Thoracic aorta (tissue), 2 donors: ENCODE data around the gene TMEM156. TPM values are rescaled to one million over a fixed set of nuclear protein-coding genes. Genes with fewer than 3 reads are reported as not detected.

Experiments used
- ATAC-seq: fragments of 150-250 bp; one replicate; pipeline ENCODE4 v1.8.0; 2017; ENCODE audit warnings: low read depth; ENCODE audit not compliant: insufficient number of reproducible peaks, low FRiP score
- DNase-seq: peaks from one replicate; pipeline ENCODE4 v3.0.0-alpha.2; 2020; ENCODE audit warnings: low spot score
- H3K27ac ChIP-seq, 2 donors: fragments of 200-600 bp; sonication (generic); 1 replicate in 1 of 2; 2 replicates in 1 of 2; pipeline ENCODE4 v1.5.1; 2016; ENCODE audit warnings: mild to moderate bottlenecking in 2 of 2, moderate library complexity in 2 of 2
- H3K27me3 ChIP-seq: fragments of 200-600 bp; sonication (generic); replicated peaks from 2 replicates; pipeline ENCODE4 v1.6.0; 2016; ENCODE audit warnings: mild to moderate bottlenecking; ENCODE audit not compliant: insufficient read depth
- H3K36me3 ChIP-seq: fragments of 200-600 bp; sonication (generic); one replicate; pipeline ENCODE4 v1.5.1; 2016
- H3K4me1 ChIP-seq, 2 donors: fragments of 200-600 bp; sonication (generic); 1 replicate in 1 of 2; 2 replicates in 1 of 2; pipeline versions ENCODE4 v1.5.1 to v1.6.0; 2016; ENCODE audit warnings: low read depth in 2 of 2, mild to moderate bottlenecking in 1 of 2; ENCODE audit not compliant: control insufficient read depth in 1 of 2
- H3K4me3 ChIP-seq: fragments of 200-600 bp; sonication (generic); 2 replicates; pipeline ENCODE4 v1.5.1; 2016; ENCODE audit warnings: mild to moderate bottlenecking
- H3K9me3 ChIP-seq: fragments of 200-600 bp; sonication (generic); 2 replicates; pipeline ENCODE4 v1.5.1; 2016
- total RNA-seq, 2 donors: library from RNA; depleted of rRNA; stranded (reverse); fragments of >200 nt; gene quantifications; one replicate each; pipeline versions ENCODE4 v1.1.0 to v1.2.3, GENCODE V29; 2016
- TF ChIP-seq, protein P1 (sequence below): fragments of 200-600 bp; sonication (generic); IDR thresholded peaks from one replicate; pipeline ENCODE4 v1.5.1; 2019; ENCODE audit warnings: antibody characterized with exemption

The TMEM156 gene
- total RNA-seq, 2 donors from 2014 or later = not detected

DNA sequence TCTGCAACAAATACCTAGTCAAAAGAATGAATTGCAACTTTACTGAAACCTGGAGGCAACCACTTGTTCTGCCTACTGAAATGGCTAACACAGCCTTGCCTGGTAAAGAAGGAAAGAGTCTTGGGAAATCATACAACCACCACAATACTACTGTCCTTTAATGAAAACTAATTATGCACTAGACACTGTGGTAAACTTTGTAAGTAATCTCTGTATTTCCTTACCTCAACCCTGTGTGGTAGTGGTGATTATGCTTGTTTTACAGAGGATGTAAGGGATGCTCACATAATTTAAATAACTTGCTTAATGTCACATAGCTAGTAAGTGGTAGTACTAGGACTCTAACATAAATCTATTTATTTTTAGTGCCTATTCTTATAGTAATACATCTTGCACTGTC is 44.7 kb downstream of the TMEM156 start:
- no peaks in the 10 kb centered on the region for H3K36me3 ChIP-seq
- no peaks in the 10 kb centered on the region for H3K4me1 ChIP-seq
- H3K4me3 ChIP-seq = no peak overlapping the region
- no peaks in the 10 kb centered on the region for H3K9me3 ChIP-seq
- TF ChIP-seq, protein P1, sequence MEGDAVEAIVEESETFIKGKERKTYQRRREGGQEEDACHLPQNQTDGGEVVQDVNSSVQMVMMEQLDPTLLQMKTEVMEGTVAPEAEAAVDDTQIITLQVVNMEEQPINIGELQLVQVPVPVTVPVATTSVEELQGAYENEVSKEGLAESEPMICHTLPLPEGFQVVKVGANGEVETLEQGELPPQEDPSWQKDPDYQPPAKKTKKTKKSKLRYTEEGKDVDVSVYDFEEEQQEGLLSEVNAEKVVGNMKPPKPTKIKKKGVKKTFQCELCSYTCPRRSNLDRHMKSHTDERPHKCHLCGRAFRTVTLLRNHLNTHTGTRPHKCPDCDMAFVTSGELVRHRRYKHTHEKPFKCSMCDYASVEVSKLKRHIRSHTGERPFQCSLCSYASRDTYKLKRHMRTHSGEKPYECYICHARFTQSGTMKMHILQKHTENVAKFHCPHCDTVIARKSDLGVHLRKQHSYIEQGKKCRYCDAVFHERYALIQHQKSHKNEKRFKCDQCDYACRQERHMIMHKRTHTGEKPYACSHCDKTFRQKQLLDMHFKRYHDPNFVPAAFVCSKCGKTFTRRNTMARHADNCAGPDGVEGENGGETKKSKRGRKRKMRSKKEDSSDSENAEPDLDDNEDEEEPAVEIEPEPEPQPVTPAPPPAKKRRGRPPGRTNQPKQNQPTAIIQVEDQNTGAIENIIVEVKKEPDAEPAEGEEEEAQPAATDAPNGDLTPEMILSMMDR = no peak
- DNase-seq = no peak
- H3K27ac ChIP-seq = no peak overlapping the region
- H3K27me3 ChIP-seq = no peaks in the 10 kb centered on the region
- ATAC-seq = no peak

DNA sequence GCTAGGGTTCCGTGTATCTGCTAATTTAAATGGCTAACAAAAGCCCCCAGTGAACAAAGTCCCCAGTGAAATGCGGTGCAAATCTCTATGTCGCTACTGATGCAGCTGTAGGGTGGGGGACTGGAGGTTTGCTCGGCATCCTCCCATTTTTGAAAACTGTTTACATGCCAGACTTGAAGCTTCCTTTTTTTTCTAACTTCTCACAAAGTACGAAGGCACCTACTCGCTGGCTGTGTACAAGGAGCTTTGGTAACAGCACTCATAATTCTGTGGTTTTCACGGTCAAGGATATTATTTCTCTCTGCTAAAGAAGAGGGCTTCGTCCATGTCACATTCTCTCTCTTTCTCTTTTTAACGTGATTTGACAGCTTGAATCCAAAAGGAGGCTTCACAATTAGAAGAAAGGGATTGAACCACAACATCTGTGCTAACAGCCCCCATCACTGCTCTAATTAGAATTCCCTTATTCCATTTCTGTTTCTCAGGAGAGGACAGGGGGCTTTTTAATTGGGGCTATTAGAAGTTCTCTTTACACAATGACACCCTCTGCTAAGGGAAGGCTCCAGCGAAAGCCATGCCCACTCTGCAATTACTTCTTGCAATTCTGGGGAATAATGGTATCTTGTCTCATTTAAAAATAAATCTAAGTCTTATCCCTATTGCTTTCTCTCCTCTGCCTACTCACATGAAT is 46.7 kb downstream of the TMEM156 start:
- TF ChIP-seq, protein P1 = no peak
- DNase-seq (no peak), ATAC-seq (no peak)
- Histone ChIP-seq H3K4me1 (no peaks in the 10 kb centered on the region), H3K27me3 (no peaks in the 10 kb centered on the region), H3K4me3 (no peak overlapping the region), H3K9me3 (no peaks in the 10 kb centered on the region), H3K36me3 (no peaks in the 10 kb centered on the region), H3K27ac (no peak overlapping the region)

DNA sequence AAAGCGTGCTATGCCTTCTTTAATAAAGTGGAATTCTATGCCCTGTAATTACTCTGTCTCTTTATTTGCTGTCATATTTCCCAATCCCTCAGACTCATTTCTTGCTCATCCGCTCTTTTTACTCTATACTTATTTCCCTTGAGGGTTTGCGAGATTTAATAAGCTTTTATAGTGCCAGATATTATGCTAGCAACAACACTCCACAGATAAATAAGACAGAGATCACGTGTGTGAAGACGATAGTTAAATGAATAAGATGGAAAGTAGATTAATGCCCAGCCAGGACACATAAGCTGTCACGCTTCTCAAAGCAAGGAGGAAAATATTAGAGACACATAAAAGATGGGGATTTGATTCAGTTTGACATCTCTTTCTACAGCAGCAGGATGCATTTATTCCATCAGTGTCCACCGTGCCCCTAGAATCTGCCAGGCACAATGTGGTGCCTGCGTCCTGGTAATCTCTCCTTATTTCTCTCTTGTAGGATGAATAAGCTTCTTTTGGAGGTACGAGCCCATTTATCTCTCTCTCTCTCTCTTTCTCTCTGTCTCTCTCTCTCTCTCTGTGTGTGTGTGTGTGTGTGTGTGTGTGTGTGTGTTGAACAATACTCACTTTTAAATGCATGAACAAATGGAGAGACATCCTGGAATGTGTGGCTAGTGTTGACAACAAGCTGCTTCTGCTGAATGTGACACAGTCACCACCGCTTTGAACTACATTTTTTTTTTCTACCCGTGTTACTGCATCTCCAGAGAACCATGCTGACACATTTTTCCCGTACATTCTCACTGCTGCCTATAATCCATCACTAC is 48.2 kb downstream of the TMEM156 start:
- Histone ChIP-seq H3K4me3 (no peak overlapping the region), H3K9me3 (no peaks in the 10 kb centered on the region), H3K27ac (no peak overlapping the region), H3K4me1 (no peaks in the 10 kb centered on the region), H3K36me3 (no peaks in the 10 kb centered on the region), H3K27me3 (no peaks in the 10 kb centered on the region)
- TF ChIP-seq, protein P1 = no peak
- DNase-seq (no peak), ATAC-seq (no peak)

DNA sequence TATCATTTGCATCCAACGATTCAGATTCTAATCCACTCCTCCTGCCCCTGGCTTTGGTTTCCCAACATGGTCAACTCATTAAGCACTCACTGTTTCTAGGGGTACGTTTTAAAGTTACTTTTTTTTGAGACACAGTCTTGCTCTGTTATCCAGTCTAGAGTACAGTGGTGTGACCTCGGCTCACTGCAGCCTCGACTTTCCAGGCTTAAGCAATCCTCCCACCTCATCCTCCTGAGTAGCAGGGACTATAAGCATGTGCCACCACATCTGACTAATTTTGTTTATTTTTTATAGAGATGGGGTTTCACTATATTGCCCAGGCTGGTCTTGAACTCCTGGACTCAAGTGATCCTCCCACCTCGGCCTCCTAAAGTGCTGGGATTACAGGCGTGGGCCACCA is 48.9 kb downstream of the TMEM156 start:
- ATAC-seq (no peak), DNase-seq (no peak)
- TF ChIP-seq, protein P1 = no peak

DNA sequence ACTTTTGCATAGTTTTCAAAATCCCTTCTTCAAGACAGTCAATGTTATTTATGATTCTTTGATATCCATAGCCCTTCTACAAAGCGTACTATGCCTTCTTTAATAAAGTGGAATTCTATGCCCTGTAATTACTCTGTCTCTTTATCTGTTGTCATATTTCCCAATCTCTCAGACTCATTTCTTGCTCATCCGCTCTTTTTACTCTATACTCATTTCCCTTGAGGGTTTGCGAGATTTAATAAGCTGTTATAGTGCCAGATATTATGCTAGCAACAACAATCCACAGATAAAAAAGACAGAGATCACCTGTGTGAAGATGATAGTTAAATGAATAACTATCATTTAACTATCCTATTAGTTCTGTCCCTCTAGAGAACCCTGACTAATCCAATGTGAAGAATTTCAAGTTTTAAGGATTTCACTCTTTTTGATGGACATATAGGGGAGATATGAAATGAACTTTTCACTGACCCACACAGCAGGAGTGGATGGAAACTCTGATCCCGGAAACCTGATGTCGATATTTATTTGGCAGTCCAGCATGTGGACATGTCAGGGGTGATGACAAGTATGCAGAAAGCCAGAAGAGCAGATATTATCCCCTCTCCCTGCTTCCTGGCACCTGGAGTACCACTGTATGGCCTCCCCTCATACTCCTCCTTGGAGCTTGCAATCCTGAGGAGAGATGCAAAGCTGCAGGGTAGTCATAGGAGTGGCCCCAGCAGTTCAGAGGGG is 49.7 kb downstream of the TMEM156 start:
- Histone ChIP-seq H3K9me3 (no peaks in the 10 kb centered on the region), H3K36me3 (no peaks in the 10 kb centered on the region), H3K4me1 (no peaks in the 10 kb centered on the region), H3K4me3 (no peak overlapping the region), H3K27ac (no peak overlapping the region), H3K27me3 (no peaks in the 10 kb centered on the region)
- TF ChIP-seq, protein P1 = no peak
- no peak for ATAC-seq
- DNase-seq = no peak

More for the DNA sequence above, 48.9 kb downstream of the TMEM156 start:
- Histone ChIP-seq H3K4me3 (no peak overlapping the region), H3K9me3 (no peaks in the 10 kb centered on the region), H3K27me3 (no peaks in the 10 kb centered on the region), H3K4me1 (no peaks in the 10 kb centered on the region), H3K27ac (no peak overlapping the region), H3K36me3 (no peaks in the 10 kb centered on the region)
